GM19324 (cell line): Measurements from ENCODE around the gene NFATC2.

ENCODE experiments used
- ATAC-seq: cut with Tn5 transposase; IDR thresholded peaks from one replicate; pipeline ENCODE4 v1.9.1; 2021; ENCODE audit warnings: mild to moderate bottlenecking, moderate library complexity; ENCODE audit not compliant: unreplicated experiment, low FRiP score

NFATC2 gene

DNA sequence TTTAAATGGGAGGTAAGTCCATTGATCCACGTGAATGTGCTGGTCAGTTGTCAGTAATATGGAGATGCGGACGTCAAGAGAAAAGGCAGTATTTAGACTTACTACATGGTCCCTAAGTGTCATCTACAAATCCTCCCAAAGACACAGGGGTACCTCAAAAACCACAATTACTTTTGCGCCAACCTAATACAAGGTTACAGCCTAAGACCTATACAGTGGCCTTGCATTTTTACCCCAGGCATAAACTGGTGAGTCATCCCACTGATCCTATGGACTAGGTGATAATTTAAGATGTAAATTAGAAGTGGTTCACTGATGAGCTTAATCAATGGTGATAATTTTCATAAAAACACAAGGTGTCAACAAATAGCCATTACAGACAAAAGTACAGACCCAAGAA is 141.0 kb downstream of the NFATC2 start:
- ATAC-seq = no peak

DNA sequence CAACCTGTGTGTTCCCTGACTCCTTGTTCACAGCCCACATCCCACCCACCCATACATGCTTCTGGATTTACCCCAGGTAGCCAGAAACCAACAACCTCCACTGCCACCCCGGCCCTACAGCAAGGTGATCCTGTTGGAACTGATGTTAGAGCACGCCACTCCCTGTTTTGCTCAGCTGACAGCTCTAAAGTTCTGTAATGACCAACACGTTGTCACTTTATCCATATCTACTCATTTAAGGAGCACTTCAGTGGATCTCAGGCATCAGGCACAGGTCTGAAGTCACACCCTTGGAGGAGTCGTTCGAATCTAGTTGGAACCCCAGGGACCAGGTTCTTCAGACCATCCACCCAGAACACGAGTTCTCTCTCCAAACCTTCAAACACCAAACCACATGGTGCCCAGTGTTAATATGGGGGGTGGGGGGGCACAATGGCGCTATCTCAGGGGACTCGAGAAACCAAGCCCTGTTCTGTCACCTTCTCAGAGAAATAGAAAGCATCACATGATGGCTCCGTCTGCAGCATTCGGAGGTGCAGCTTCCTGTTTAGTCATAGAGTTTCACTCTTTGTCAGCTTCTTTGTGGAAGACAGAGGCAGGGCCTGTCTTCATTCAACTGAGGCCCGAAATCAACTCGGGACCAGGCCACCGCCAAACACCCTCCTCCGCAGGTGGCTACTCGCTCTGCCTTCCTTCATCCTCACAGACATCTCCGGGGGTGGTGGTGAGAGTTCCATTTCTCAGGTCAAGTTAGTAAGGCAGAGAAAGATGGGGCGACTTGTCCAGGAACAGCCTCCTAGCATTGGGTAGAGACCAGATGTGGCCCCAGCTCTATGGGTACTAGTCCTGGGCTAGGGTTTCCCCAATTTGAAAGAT is 142.2 kb downstream of the NFATC2 start:
- peak; percentile 65 for ATAC-seq

DNA sequence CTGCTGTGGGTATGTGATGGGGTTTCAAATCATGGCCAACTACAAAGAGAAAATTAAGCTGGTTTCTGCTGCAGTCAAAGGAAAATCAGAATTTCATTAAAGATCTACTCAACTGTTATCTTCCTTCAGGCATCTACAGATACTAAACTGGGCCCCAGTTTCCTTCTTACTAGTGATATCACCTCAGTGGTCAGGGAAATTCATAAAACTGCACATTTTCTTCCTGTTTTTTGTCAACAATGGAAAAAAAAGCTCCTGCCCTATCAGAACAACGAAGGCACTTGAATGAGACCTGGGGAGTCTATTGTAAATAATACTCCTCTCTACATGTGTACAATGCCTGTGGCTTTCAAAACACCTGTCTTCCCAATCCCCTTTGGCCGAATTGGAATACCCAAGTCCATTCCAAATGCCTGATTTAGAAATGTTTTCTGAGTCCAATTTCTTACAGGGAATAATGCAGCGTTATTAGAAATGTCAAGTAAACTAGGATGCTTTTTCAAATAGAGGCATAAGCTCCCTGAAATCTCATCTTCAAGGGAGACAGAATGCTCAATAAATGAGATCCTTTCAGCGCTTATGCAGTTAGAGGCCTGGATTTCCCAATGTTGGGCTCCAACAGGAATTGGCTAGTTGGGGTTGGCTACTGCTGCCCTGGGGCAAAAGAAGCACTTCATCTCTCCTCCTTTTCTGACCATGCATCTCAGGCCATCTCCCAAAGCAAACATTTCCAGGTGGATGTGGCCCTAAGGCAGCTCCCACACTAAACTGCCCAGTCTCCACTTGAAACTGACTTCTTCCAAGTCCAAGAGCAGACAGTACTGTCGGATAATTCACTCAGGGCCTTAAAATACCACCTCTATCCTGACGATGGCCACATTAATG is 143.3 kb downstream of the NFATC2 start:
- ATAC-seq = no peak

DNA sequence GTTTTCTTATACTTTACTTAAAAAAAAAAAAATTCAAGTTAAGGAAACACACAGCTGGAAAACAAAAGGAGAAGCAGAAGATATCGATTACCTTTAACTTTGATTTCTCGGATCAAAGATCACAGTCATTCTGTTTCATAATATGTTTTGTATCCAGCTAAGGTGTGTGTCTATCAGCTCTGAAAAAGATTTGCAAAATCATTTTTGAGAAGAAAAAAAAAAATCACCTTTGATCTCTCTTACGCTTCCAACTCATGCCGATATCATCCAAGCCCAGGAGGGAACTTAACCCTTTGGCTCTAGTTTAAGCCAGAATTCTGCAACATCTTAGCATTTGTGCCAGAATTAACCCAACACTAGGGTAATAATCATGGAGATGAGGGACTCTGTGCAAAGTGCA is 144.0 kb downstream of the NFATC2 start:
- no peak for ATAC-seq

DNA sequence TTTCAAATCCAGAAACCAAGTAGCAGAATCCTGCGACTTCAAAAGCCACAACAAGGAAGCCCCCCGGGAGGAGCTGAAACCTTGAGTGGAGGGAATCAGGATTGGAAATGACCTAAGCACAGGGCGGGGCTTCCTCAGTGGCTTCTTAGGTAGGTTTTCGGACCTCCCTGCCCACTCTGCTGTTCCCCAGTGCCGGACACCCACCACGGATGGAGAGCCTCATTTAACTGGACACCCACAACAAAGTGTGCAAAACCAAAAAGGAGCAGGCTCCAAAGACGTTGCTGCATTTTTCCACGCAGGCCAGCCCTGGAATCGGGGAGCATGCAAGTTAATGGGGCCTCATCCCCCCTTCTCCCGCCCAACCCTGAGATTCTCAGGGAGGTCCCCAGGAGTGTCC is 144.4 kb downstream of the NFATC2 start:
- ATAC-seq = no peak

DNA sequence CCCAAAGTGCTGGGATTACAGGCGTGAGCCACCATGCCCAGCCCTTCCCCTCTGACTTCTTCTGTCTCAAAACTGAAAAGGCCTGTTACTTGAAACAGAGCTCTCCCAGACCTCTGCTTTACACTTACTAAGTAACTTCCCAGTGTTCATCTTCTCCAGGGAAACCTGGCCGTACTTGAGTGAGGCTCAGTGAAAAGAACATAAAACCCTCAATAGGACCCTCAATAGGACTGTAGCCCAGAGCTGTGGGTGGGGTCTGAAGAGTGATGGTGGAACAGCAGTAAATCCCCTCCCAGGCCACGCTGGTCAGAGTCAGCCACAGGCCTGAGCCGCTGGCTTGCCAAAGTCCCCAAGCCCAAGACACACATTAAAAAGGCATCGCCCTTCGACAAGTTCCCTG is 145.4 kb downstream of the NFATC2 start:
- ATAC-seq = no peak

DNA sequence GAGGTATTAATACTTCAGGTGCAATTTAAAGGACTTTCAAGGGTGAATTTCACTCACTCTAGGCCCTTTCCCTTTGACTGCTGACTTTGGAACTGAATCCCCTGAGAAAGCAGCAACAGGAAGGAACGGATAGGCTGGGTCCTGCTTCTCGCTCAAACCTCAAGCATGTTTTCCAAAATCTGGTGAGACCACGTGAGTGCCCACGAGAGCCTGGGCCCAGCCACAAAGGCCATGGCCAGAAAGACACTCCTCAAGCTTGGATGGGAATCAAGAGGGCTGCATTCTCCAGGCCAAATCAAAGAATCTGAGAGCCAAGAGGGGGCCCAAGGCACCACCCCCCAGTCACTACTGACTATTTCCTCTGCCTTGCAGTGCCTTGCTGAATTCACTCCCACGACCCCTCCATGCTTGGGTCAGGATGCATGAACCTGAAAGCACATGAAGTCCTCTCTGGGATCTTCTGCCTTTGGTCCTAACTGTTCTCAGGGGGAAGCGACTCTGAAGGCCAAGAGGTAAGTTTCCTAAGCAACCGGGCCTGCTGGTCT is 146.1 kb downstream of the NFATC2 start:
- no peak for ATAC-seq

DNA sequence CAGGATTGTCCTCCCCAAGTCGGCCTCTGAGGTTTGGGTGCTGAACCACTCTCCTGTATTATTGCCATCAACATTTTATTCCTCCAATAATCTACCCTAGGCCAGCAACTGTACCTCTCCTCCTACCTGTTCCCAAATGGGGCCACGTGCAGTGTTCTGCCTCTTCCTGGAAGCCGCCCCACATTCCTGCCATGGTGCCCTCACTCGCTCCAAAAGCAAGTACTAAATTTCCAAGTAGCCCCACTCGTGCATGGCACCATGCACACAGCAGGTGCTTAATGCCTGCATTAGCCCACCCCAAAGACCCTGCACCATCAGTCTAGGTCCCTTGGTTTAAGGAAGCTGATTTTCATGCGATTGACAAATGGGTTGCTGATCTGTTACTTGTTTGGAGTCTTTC is 147.8 kb downstream of the NFATC2 start:
- ATAC-seq = no peak

DNA sequence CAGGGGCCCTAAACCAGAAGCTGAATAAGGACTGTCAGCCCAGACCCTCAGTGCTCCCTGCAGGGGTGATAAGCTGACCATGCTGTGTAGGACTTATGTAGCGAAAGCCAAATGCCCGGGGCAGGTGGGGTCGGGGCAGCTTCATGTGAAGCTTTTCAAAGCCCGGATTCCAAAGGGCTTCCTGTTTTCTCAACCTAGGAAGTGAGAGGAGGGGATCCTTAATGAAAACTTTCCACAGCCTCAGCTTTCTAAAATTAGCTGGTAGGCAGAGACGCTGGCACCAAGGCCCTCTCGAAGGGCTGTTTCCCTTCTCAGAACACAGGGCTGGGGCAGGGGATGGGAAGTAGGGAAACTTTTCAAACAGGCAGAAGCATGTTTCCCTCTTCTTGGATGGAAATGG is 148.9 kb downstream of the NFATC2 start:
- ATAC-seq = no peak

DNA sequence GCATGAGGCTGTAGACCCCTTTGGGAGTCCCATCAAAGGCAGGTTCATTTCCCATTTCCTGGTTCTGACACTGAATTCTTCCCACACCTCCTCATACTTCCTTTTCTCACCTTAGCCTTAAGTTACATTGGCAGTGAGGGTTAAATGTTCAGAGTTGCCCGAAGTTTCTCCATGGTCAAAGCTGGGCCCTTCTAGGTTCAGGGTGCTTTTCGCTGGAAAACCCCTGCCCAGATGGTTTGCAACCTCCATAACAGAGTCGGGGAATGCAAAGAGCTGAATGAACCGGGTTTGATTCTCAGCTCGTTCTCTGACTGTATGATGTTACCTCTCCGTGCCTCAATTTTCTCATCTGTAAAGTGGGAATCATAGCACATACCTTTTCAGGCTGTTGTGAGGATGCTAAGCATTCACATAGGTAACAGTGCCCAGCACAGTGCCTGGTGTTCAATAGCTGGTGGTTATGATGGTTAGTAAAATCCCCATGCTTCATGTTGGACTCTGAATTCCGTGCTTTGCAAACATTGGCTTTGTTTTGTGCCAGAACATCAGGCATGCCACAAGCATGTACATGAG is 149.8 kb downstream of the NFATC2 start:
- ATAC-seq = no peak

DNA sequence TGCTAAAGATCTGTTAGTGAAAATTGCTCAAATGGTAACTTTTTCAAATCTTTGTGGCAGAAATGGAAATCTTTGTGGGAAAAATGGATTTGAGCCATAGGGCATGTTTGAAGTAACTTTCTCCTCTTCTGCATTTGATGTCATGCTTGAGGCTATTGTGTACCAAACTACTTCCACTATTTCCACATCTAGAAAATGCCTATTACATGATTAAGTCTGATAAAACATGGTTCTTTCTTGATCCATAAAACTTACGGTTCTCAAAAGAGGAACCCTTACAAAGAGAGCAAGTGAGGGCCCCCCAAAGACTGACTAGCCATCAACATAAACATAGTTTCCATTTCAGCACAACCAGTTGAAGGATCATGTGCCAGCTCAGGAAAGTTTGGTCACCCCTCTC is 150.6 kb downstream of the NFATC2 start:
- no peak for ATAC-seq

DNA sequence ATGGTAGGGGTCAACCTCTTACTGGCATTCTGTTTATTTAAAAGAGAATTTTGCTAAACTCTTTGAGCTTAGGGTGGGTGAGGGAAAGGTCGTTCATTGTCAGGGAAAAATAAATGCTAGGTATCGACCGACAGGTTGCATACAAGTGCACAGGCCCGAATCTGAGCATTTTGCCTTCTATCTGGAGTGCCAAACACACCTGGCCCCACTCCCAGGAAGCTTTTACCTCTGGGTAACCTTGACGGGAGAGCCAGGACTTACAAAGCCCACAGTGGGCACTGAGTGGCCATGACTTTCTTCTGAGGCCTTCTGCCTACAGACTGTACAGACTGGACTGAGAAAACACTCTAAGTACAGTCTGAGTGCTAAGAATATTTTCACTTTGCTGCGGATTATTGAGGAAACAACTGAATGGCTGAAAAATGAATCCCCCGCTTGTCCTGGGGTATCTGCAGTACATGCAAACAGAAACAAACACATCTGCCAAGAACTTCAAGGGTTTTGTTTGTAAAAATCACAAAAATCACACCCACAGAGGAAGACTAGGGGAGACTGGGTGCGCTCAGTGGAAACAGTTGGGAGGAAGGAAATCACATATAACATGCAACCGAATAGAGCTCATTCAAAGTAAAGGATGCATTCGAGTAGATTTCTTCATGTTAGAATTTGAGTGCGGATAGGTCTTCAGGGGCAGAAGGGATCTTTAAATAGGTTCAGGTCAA is 152.8 kb downstream of the NFATC2 start:
- no peak for ATAC-seq

DNA sequence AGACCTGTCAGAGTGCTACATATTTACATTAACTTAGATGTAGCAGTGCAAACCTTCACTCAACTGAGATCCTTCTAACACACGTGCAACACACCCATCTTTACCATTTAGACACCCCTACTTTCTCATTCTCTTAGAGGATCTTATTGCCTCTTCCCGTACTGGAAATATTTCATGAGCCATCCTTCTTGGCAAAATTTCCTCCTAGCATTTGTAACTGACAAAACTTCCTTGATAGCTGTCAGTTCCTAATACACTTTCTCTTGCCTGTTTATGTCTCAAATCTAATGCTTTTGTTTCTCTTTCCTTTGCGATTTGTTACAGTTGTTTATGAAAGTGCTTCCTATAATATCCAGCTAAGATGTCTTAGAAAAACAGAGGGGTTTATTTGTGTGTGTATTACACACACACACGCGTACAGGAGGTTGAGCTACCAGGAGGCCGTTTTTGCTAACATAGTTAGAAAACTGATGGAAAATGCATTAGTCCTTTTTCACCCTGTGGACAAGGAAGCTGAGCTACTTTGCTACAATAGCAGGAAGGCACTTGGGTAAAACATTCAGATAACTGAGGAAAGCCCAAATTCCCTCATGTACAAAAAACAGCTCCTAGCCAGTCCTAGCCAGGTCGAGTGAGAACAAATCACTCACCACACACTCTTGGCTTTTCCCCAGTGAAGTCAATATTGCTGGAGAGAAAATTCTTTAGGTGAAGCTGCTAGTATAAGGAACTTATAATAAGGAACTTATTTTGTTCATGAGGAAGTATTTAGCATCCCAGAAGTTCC is 153.6 kb downstream of the NFATC2 start:
- ATAC-seq = no peak

DNA sequence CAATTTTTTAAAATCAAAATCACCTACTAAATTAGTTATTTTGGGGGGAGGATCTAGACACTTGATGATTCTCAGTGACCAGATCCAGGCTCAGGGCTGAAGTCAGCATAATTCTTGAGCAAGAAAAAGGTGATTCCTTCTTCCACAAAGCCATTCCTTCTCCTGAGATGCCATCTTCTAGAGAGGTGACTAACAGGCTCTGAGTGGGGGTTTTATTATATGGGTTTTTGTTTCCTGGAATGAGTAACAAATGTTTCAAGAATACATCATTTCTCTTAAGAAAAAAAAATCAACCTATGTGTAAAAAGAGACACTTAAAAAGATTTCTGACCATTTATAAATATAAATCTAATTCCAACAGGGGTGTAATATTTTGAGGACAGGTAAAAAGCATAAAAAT is 154.3 kb downstream of the NFATC2 start:
- ATAC-seq = no peak

DNA sequence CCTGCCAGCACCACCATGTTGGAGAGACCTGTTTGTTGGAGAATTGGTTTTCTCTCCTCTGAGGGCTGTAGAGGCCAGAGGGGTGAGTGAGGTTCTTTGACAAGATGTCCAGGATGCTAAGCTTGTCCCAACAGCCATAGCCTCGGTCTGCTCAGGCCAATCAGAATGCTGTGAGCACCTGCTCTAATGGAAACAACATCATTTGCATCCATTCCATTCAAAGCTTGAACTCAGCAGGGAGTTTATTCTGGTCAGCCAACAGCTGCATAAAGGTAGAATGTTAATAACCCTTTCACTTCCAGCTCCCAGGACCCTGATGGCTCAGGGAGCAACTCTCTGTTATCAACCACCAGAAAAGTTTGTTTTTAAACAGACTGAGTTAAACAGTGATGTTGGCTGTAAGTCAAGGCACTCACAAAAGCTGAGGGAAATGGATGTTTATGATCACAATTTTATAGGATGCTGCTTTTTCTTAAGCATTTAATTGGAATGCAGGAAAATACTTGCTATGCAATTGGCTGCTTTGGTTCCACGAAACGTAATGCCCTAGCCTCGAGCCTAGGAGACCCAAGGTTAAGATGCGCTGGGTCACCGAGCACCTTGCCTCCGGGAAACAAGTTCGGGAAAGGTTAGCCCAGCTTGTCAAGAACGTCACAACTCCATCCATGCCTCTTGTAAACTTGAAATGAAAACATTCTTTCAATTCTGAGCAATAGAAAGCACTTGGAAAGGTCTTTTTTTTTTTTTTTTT is 155.2 kb downstream of the NFATC2 start:
- no peak for ATAC-seq

DNA sequence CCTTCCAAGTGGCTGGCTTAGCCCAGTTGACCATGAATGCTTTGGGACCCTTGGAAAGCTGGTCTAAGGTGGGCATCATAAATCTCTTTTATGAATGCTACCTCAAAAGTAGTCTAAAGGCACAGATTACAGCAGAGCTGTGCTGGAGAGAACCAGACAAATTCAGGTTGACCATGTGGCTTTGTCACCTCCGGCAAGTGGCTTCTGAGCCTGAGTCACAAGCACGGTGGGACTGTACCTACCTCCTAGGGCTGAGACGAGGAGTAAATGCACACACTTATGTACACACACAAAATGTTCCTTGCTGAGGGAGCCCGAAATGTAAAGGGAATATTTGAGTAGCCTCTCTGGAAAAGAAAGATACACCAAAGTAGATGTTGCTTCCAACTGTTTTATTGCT is 155.9 kb downstream of the NFATC2 start:
- no peak for ATAC-seq

DNA sequence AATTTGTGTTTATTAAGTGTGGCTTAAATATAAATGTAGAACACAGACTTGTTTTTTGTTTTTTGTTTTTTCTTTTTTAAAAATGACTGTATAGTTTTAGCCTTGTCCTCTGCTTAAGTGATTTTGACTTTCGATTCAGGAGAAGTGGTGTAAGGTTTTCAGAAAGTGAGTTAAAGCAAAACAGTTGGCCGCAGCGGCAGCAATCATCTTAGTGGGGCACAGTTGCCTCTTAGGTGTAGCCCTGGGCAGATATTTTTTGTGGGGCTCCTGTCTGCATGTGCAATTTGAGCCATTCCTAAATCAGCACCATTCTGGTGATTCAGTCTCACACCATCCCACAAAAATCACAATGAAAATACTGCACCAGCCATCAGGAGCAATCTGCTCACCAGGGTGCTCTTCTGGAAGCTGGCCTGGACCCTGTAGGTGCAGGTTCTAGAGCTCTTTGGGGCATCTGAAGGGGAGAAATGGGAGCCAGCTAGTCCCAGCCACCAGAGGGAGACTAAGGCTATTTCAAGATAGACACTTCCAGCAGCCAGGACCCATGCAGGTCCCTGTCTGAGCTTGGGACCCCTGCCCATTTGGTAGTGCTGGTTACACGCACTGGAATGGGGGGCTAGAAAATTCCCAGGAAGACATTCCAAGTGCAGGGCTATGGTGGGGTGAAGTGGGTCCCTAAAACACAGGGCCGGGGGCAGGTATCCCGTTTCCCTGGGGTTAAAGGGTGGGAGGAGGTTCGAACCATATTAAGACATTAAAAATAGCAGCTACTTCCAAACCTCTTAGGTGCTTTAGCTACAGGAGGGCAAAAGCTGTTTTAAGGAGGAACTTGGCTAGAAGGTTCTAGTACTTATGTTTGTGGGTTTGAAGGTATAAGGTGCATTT is 156.6 kb downstream of the NFATC2 start:
- no peak for ATAC-seq

DNA sequence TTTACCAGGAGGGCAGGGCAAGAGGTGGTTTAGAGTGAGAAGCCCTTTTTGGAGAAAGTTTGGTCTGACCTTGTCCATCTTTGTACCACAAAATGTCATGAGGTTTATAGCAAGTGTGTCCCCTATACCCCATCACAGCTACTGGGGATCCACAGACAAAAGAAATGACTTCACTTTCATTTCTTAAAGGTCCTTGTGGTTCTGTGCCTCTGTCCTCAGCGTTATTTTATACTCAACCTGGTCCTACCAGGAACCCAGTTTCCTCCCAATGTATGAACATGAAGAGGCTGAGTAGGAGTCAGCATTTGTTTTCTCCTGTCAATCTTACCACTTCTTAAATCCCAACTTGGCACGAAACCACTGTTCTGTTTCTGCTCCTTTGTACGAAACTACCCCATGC is 157.6 kb downstream of the NFATC2 start:
- no peak for ATAC-seq
